Gastrocnemius medialis (tissue), 4 donors: Measurements from ENCODE around the gene CLN3.

Experiments used
- CTCF ChIP-seq, 5 experiments: fragments of 450-650 bp in 3 of 5; fragments of 200-600 bp in 2 of 5; sonication (generic) in 2 of 5; IDR thresholded peaks in 4 of 5; conservative IDR thresholded peaks in 1 of 5; 1 replicate in 4 of 5; 2 replicates in 1 of 5; pipeline ENCODE4 v1.5.1; 2016 to 2019; ENCODE audit warnings: antibody characterized with exemption in 5 of 5, mild to moderate bottlenecking in 3 of 5, moderate library complexity in 3 of 5
- POLR2A ChIP-seq, 2 donors: fragments of 450-650 bp; IDR thresholded peaks; one replicate each; pipeline ENCODE4 v1.6.1; 2017; ENCODE audit warnings: antibody characterized with exemption in 2 of 2, mild to moderate bottlenecking in 2 of 2, moderate library complexity in 2 of 2

GRCh38 chr16:28475221-28475620, 16.7 kb downstream of the CLN3 start:
- TF ChIP-seq CTCF (IDR thresholded peaks at IDR 0.05 in 4 of 5, conservative IDR thresholded peaks at IDR 0.05 in 1 of 5) (no peak), POLR2A (IDR thresholded peaks at IDR 0.05) (no peak)
